Progenitor cell of endocrine pancreas (in vitro differentiated cells): ENCODE measurements around the gene PBOV1. TPM values are rescaled to one million over a fixed set of nuclear protein-coding genes. Genes with fewer than 3 reads are reported as not detected.

Source experiments
- DNase-seq: peaks from one replicate; pipeline ENCODE4 v3.0.0; 2021; ENCODE audit warnings: low spot score; ENCODE audit not compliant: unreplicated experiment
- H3K27ac Mint-ChIP-seq: 2 replicates; pipeline ENCODE4 v1.8.0; 2021; ENCODE audit warnings: mild to moderate bottlenecking, moderate library complexity, mixed read lengths
- H3K27me3 Mint-ChIP-seq: 2 replicates; pipeline ENCODE4 v1.8.0; 2021; ENCODE audit warnings: mixed read lengths
- H3K36me3 Mint-ChIP-seq: 2 replicates; pipeline ENCODE4 v1.8.0; 2022; ENCODE audit warnings: mixed read lengths; ENCODE audit not compliant: insufficient read depth
- H3K4me1 Mint-ChIP-seq: 2 replicates; pipeline ENCODE4 v1.8.0; 2021; ENCODE audit warnings: low read depth, mixed read lengths
- H3K4me3 Mint-ChIP-seq: 2 replicates; pipeline ENCODE4 v1.8.0; 2021; ENCODE audit warnings: low read depth, mild to moderate bottlenecking, moderate library complexity, mixed read lengths
- H3K9me3 Mint-ChIP-seq: 2 replicates; pipeline ENCODE4 v1.8.0; 2021; ENCODE audit warnings: low read depth, mixed read lengths
- CTCF ChIP-seq: fragments of 200-600 bp; sonication (generic); IDR thresholded peaks from one replicate; pipeline ENCODE4 v1.5.0; 2021; ENCODE audit warnings: antibody characterized with exemption, mild to moderate bottlenecking; ENCODE audit not compliant: unreplicated experiment
- total RNA-seq: library from RNA; stranded (reverse); gene quantifications from 2 replicates; pipeline ENCODE4 v1.2.1, GENCODE V29; 2021

PBOV1 gene
- total RNA-seq, 1 donor from 2014 or later = not detected

GRCh38 chr6:138239774-138240173, 21.5 kb upstream of the PBOV1 start:
- Mint-ChIP-seq H3K9me3 (no peaks in the 10 kb centered on the region), H3K27me3 (no peaks in the 10 kb centered on the region), H3K4me3 (no peak overlapping the region), H3K4me1 (peaks cover 27% of the 10 kb centered on the region), H3K27ac (no peak overlapping the region), H3K36me3 (peaks cover 3% of the 10 kb centered on the region)
- no peak for TF ChIP-seq CTCF
- DNase-seq = no peak

GRCh38 chr6:138238368-138238767, 20.1 kb upstream of the PBOV1 start:
- Mint-ChIP-seq H3K9me3 (no peaks in the 10 kb centered on the region), H3K27me3 (no peaks in the 10 kb centered on the region), H3K36me3 (no peaks in the 10 kb centered on the region), H3K4me3 (no peak overlapping the region), H3K4me1 (peaks cover 33% of the 10 kb centered on the region), H3K27ac (no peak overlapping the region)
- no peak for DNase-seq
- TF ChIP-seq CTCF = no peak

GRCh38 chr6:138237463-138237862, 19.2 kb upstream of the PBOV1 start:
- peaks cover 41% of the 10 kb centered on the region for H3K4me1 Mint-ChIP-seq
- no peak for TF ChIP-seq CTCF
- H3K36me3 Mint-ChIP-seq = no peaks in the 10 kb centered on the region
- no peak overlapping the region for H3K4me3 Mint-ChIP-seq
- no peaks in the 10 kb centered on the region for H3K9me3 Mint-ChIP-seq
- H3K27ac Mint-ChIP-seq = no peak overlapping the region
- DNase-seq = no peak
- H3K27me3 Mint-ChIP-seq = no peaks in the 10 kb centered on the region

- Mint-ChIP-seq H3K27me3 (no peaks in the 10 kb centered on the region), H3K4me3 (no peak overlapping the region), H3K36me3 (no peaks in the 10 kb centered on the region), H3K4me1 (peaks cover 49% of the 10 kb centered on the region), H3K27ac (no peak overlapping the region), H3K9me3 (no peaks in the 10 kb centered on the region)
- DNase-seq = no peak
- TF ChIP-seq CTCF = no peak
Observed at GRCh38 chr6:138235693-138236092, 17.4 kb upstream of the PBOV1 start.

- H3K36me3 Mint-ChIP-seq = no peaks in the 10 kb centered on the region
- no peaks in the 10 kb centered on the region for H3K27me3 Mint-ChIP-seq
- TF ChIP-seq CTCF = no peak
- peaks cover 51% of the 10 kb centered on the region for H3K4me1 Mint-ChIP-seq
- no peaks in the 10 kb centered on the region for H3K9me3 Mint-ChIP-seq
- no peak overlapping the region for H3K27ac Mint-ChIP-seq
- DNase-seq = no peak
- H3K4me3 Mint-ChIP-seq = no peak overlapping the region
Observed at GRCh38 chr6:138235205-138235604, 16.9 kb upstream of the PBOV1 start.
